IMR-90 (cell line): Measurements from ENCODE around the gene FAM47E. TPM values are rescaled to one million over a fixed set of nuclear protein-coding genes. Genes with fewer than 3 reads are reported as not detected.

Experiments used
- ATAC-seq: fragments of 200-7000 bp; cut with Tn5 transposase; 2 replicates; pipeline ENCODE4 v1.9.1; 2020; ENCODE audit warnings: low read depth, mild to moderate bottlenecking, moderate library complexity
- BruUV-seq: library from RNA; stranded (reverse); fragments of 400-500 nt; replicated peaks from 2 replicates; lab custom pipeline; 2021; lab: Mats Ljungman, UMichigan
- CTCF ChIA-PET: fragments of 300-600 bp; formaldehyde crosslinking; extraction: SDS; loops from one replicate; lab custom pipeline; 2021; ENCODE audit warnings: antibody characterized with exemption; lab: Yijun Ruan, JAX
- POLR2A ChIA-PET: fragments of 300-600 bp; sonication (Branson Sonifier 250); formaldehyde crosslinking; loops from one replicate; lab custom pipeline; 2022; ENCODE audit warnings: antibody characterized with exemption; ENCODE audit not compliant: unreplicated experiment; lab: Charles Lee
- DNase-seq: peaks from one replicate; pipeline ENCODE4 v3.0.0; 2013
- H2AFZ ChIP-seq: replicated peaks from 2 replicates; pipeline ENCODE3; 2013; ENCODE audit warnings: low read length, mild to moderate bottlenecking; ENCODE audit not compliant: poor library complexity
- H2AK5ac ChIP-seq: 2 replicates; pipeline ENCODE4 v1.6.1; 2013; ENCODE audit warnings: low read depth, low read length, inconsistent platforms
- H2AK9ac ChIP-seq: replicated peaks from 2 replicates; pipeline ENCODE3; 2013; ENCODE audit warnings: mild to moderate bottlenecking, low read depth, low read length, moderate library complexity; ENCODE audit not compliant: poor library complexity
- H2BK120ac ChIP-seq: 2 replicates; pipeline ENCODE4 v1.6.1; 2013; ENCODE audit warnings: low read depth, low read length, inconsistent platforms
- H2BK15ac ChIP-seq: 3 replicates; pipeline ENCODE4 v1.6.1; 2013; ENCODE audit warnings: low read depth, low read length, inconsistent platforms
- H2BK20ac ChIP-seq: 2 replicates; pipeline ENCODE4 v1.6.1; 2013; ENCODE audit warnings: low read depth, mild to moderate bottlenecking, inconsistent platforms, low read length, moderate library complexity
- H2BK5ac ChIP-seq: 2 replicates; pipeline ENCODE4 v1.6.1; 2013; ENCODE audit warnings: mild to moderate bottlenecking, low read depth, low read length, inconsistent platforms; ENCODE audit not compliant: poor library complexity, severe bottlenecking
- H3K14ac ChIP-seq: replicated peaks from 2 replicates; pipeline ENCODE4 v1.6.1; 2013; ENCODE audit warnings: low read depth, low read length, inconsistent platforms
- H3K18ac ChIP-seq: 2 replicates; pipeline ENCODE4 v1.6.1; 2013; ENCODE audit warnings: low read depth, low read length, control low read depth
- H3K23ac ChIP-seq: 2 replicates; pipeline ENCODE4 v1.6.1; 2013; ENCODE audit warnings: low read depth, low read length, inconsistent platforms
- H3K27ac ChIP-seq: 2 replicates; pipeline ENCODE4 v1.5.1; 2013; ENCODE audit warnings: mild to moderate bottlenecking, control low read depth, low read length; ENCODE audit not compliant: insufficient read depth
- H3K27me3 ChIP-seq: 2 replicates; pipeline ENCODE4 v1.6.1; 2013; ENCODE audit warnings: low read length; ENCODE audit not compliant: control insufficient read depth, insufficient read depth
- H3K36me3 ChIP-seq: 2 replicates; pipeline ENCODE4 v1.6.1; 2013; ENCODE audit warnings: low read length, mixed read lengths; ENCODE audit not compliant: control insufficient read depth, insufficient read depth
- H3K4ac ChIP-seq: 2 replicates; pipeline ENCODE4 v1.6.1; 2013; ENCODE audit warnings: low read depth, low read length, inconsistent platforms
- H3K4me1 ChIP-seq: 2 replicates; pipeline ENCODE4 v1.6.1; 2013; ENCODE audit warnings: low read length, mixed read lengths; ENCODE audit not compliant: control insufficient read depth, insufficient read depth
- H3K4me2 ChIP-seq: 2 replicates; pipeline ENCODE4 v1.6.1; 2013; ENCODE audit warnings: low read depth, mild to moderate bottlenecking, control low read depth, low read length, moderate library complexity
- H3K4me3 ChIP-seq: 2 replicates; pipeline ENCODE4 v1.5.1; 2013; ENCODE audit warnings: low read depth, mild to moderate bottlenecking, control low read depth, low read length, moderate library complexity; ENCODE audit not compliant: insufficient read depth
- H3K56ac ChIP-seq: 2 replicates; pipeline ENCODE4 v1.6.1; 2013; ENCODE audit warnings: low read length, inconsistent platforms; ENCODE audit not compliant: insufficient read depth; ENCODE audit errors: extremely low read depth
- H3K79me1 ChIP-seq, 2 experiments: 2 replicates each; pipeline ENCODE4 v1.6.1; 2013; ENCODE audit warnings: low read length in 2 of 2, inconsistent platforms in 1 of 2, low read depth in 1 of 2
- H3K9ac ChIP-seq: 2 replicates; pipeline ENCODE4 v1.6.1; 2013; ENCODE audit warnings: low read depth, low read length, control low read depth
- H3K9me1 ChIP-seq: 2 replicates; pipeline ENCODE4 v1.6.1; 2013; ENCODE audit warnings: low read length, inconsistent platforms; ENCODE audit not compliant: insufficient read depth
- H3K9me3 ChIP-seq: 2 replicates; pipeline ENCODE4 v1.6.1; 2013; ENCODE audit warnings: low read length; ENCODE audit not compliant: control insufficient read depth, insufficient read depth
- H4K20me1 ChIP-seq: 2 replicates; pipeline ENCODE4 v1.6.1; 2013; ENCODE audit warnings: low read length, inconsistent platforms; ENCODE audit not compliant: insufficient read depth
- H4K5ac ChIP-seq: 2 replicates; pipeline ENCODE4 v1.6.1; 2013; ENCODE audit warnings: mild to moderate bottlenecking, low read depth, low read length, control low read depth
- H4K8ac ChIP-seq, 2 experiments: 2 replicates each; pipeline ENCODE4 v1.6.1; 2013; ENCODE audit warnings: low read depth in 2 of 2, low read length in 2 of 2, control low read depth in 1 of 2, inconsistent platforms in 1 of 2
- H4K91ac ChIP-seq: 2 replicates; pipeline ENCODE4 v1.6.1; 2013; ENCODE audit warnings: low read depth, low read length, inconsistent platforms; ENCODE audit not compliant: insufficient read depth
- MAFK ChIP-seq: IDR thresholded peaks from 2 replicates; pipeline ENCODE4 v1.6.1; 2012; ENCODE audit warnings: low read depth, low read length, improper control_type of control experiment
- RFX5 ChIP-seq: IDR thresholded peaks from 2 replicates; pipeline ENCODE4 v1.8.0; 2012; ENCODE audit warnings: low read depth, mild to moderate bottlenecking, low read length, moderate library complexity
- SMC3 ChIP-seq: fragments of 150-350 bp; IDR thresholded peaks from 2 replicates; pipeline ENCODE4 v1.6.1; 2016; ENCODE audit warnings: low read depth, mild to moderate bottlenecking, antibody characterized with exemption, low read length, moderate library complexity
- WGBS, 2 experiments: methylation state at CpG; one replicate each; pipeline versions ENCODE4 v1.1.5 to v1.1.7; 2013; ENCODE audit warnings: missing lambda C conversion rate in 2 of 2; ENCODE audit not compliant: insufficient read length in 1 of 2; ENCODE audit errors: extremely low coverage in 2 of 2; 5-methylcytosine and 5-hydroxymethylcytosine counted together
- dilution Hi-C: fragments of 300-500 bp; cut with HindIII; formaldehyde crosslinking; loops from one replicate; pipeline ENCODE4 v1.14.3; 2018; ENCODE audit warnings: low sequenced_read_pairs; ENCODE audit not compliant: unreplicated experiment
- in situ Hi-C: fragments of 300-500 bp; cut with MboI; formaldehyde crosslinking; loops from 3 replicates; pipeline ENCODE4 v1.14.3; 2019; ENCODE audit warnings: low sequenced_read_pairs, inconsistent platforms, mixed read lengths
- intact Hi-C: fragments of 100-400 bp; cut with micrococcal nuclease; formaldehyde crosslinking; loops from 2 replicates; pipeline ENCODE4 v1.10.0; 2022
- polyA plus RNA-seq, 3 experiments: library from polyadenylated mRNA; depleted of rRNA; stranded (reverse); fragments of >200 nt; gene quantifications; 2 replicates each; pipeline ENCODE4 v1.2.3, GENCODE V29; 2012; ENCODE audit warnings: low replicate concordance in 1 of 3
- total RNA-seq: library from RNA; depleted of rRNA; stranded (reverse); fragments of >200 nt; gene quantifications from 2 replicates; pipeline ENCODE4 v1.2.3, GENCODE V29; 2012

FAM47E gene
- total and polyA plus RNA-seq, 2 of the 4 experiments (the other 2 are of a cell fraction): 0.05 TPM; not detected in 1

DNA sequence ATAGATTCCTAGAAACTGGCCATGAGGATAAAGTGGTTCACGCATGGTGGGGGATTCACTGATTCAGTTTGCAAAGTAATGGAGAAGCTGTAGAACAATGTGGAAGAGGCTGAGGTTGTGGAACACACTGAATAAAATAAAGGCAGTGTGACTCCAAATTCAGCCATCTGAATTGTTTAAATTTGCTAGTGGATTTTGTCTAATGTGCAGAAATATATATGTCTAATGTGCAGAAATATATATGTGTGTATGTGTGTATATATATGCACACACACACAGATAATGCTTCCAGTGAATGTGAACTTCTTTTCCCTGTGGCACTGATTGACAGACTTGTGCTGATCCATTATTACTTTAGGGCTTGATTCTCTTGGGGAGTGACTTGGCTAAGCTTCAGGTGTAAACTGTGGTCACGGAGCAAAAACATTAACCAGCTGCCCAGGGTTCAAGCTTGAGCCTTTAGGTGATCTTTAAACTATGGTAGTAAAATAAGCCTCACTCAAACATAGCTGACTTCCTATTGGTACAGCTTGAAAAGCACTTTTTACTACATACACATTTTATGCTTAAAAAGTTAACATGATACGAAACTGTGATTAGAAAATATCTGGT lies 58.5 kb downstream of the FAM47E start:
- WGBS, 2 experiments: 100% methylated on average over 1 of the region's 3 CpGs; no CpG with 5 or more reads in 1 of the 2 experiments
- Histone ChIP-seq H3K27ac (no peak overlapping the region), H3K4me2 (no peak overlapping the region), H3K36me3 (peaks cover 8% of the 10 kb centered on the region), H3K9ac (no peak overlapping the region), H3K4ac (no peak overlapping the region), H2AK5ac (no peak overlapping the region), H2BK120ac (no peak overlapping the region), H2BK15ac (no peak overlapping the region), H2BK5ac (no peak overlapping the region), H3K9me1 (peaks cover 17% of the 10 kb centered on the region), H4K91ac (no peak overlapping the region), H3K4me1 (peaks cover 6% of the 10 kb centered on the region; the same call in 1 of the 2 replicates), H3K4me3 (no peak overlapping the region), H3K23ac (no peak overlapping the region), H2BK20ac (no peak overlapping the region), H3K56ac (no peak overlapping the region), H3K27me3 (no peaks in the 10 kb centered on the region), H3K9me3 (no peaks in the 10 kb centered on the region), H4K5ac (no peak overlapping the region), H2AK9ac (no peak overlapping the region), H4K20me1 (no peaks in the 10 kb centered on the region; the same call in 1 of the 2 replicates), H3K79me1 (peaks cover 23 to 36% of the 10 kb centered on the region in 2 experiments; a peak in 3 of 4 replicates), H4K8ac (no peak overlapping the region), H2AFZ (no peak overlapping the region), H3K14ac (no peak overlapping the region), H3K18ac (no peak overlapping the region)
- in situ Hi-C loops: no loop called here
- no peak for TF ChIP-seq SMC3
- TF ChIP-seq MAFK: peak; percentile 21; the same call in 1 of the 2 replicates
- no peak for TF ChIP-seq RFX5
- dilution Hi-C loops: no loop called here
- DNase-seq: no peak
- ChIA-PET POLR2A (no interaction called here), CTCF (no interaction called here)
- ATAC-seq: no peak
- no TSS peak for BruUV-seq
- intact Hi-C loops: no loop called here
